A549 (cell line): ENCODE results near the gene DHRS4L2. TPM values are rescaled to one million over a fixed set of nuclear protein-coding genes. Genes with fewer than 3 reads are reported as not detected.
"Not testable (repeated sequence)": the region's sequence is repeated elsewhere in the genome, so short reads cannot be mapped to it uniquely, and the experiment has no call there.

Experiments
- ATAC-seq, 2 experiments: fragments of 200-7000 bp in 1 of 2; fragments of >200 bp in 1 of 2; cut with Nextera tagmentation in 1 of 2; cut with Tn5 transposase in 1 of 2; 3 replicates each; pipeline versions ENCODE4 v1.8.0 to v1.9.1; 2018 to 2020; ENCODE audit warnings: mild to moderate bottlenecking in 1 of 2, moderate library complexity in 1 of 2
- CTCF ChIA-PET: fragments of 300-600 bp; sonication (Branson Sonifier 250); formaldehyde crosslinking; extraction: SDS; loops from one replicate; lab custom pipeline; 2021; ENCODE audit warnings: antibody characterized with exemption, inconsistent platforms; lab: Yijun Ruan, JAX
- POLR2A ChIA-PET: fragments of 350-600 bp; formaldehyde crosslinking; extraction: SDS; loops from one replicate; lab custom pipeline; 2021; ENCODE audit warnings: antibody characterized with exemption, inconsistent platforms; lab: Yijun Ruan, JAX
- DNase-seq, 2 experiments: peaks; one replicate each; pipeline versions ENCODE4 v3.0.0 to v3.0.0-alpha.2; 2011 to 2016; ENCODE audit warnings: low read depth in 1 of 2, low spot score in 1 of 2
- FAIRE-seq: peaks from 2 replicates; lab custom pipeline; 2011; peaks lifted over from hg19 to GRCh38; lab: Jason Lieb, UNC
- H3K27ac ChIP-seq, 2 experiments: fragments of >200 bp; sonication (Bioruptor Twin); formaldehyde crosslinking; 3 replicates each; pipeline ENCODE4 v1.5.1; 2016 to 2017
- H3K4me1 ChIP-seq: fragments of >200 bp; sonication (Bioruptor Twin); formaldehyde crosslinking; 3 replicates; pipeline ENCODE4 v1.6.1; 2016
- H3K4me2 ChIP-seq: fragments of >200 bp; sonication (Bioruptor Twin); formaldehyde crosslinking; 3 replicates; pipeline ENCODE4 v1.6.1; 2016
- H3K4me3 ChIP-seq: fragments of >200 bp; sonication (Bioruptor Twin); formaldehyde crosslinking; 3 replicates; pipeline ENCODE4 v1.5.1; 2016
- H3K9me3 ChIP-seq: fragments of >200 bp; sonication (Bioruptor Twin); formaldehyde crosslinking; 3 replicates; pipeline ENCODE4 v1.6.1; 2016
- BHLHE40 ChIP-seq: IDR thresholded peaks from 2 replicates; pipeline ENCODE4 v1.6.1; 2012; ENCODE audit warnings: low read depth, low read length, inconsistent platforms
- CHD4 ChIP-seq: fragments of 200-600 bp; sonication (generic); IDR thresholded peaks from 2 replicates; pipeline ENCODE4 v1.6.1; 2016; ENCODE audit warnings: antibody characterized with exemption, mild to moderate bottlenecking, borderline replicate concordance
- EHMT2 ChIP-seq: fragments of 200-600 bp; sonication (generic); IDR thresholded peaks from 2 replicates; pipeline ENCODE4 v1.6.1; 2016; ENCODE audit warnings: antibody characterized with exemption, low read depth, mild to moderate bottlenecking, moderate library complexity
- HOXB5 ChIP-seq: fragments of 250-450 bp; sonication (Bioruptor Pico); IDR thresholded peaks from 2 replicates; pipeline ENCODE4 v1.5.0; 2020; ENCODE audit warnings: mild to moderate bottlenecking, moderate library complexity
- JUNB ChIP-seq: fragments of >200 bp; sonication (Bioruptor Twin); formaldehyde crosslinking; IDR thresholded peaks from 2 replicates; pipeline ENCODE4 v1.6.1; 2016
- NFE2L2 ChIP-seq: fragments of 150-350 bp; conservative IDR thresholded peaks from 2 replicates; pipeline ENCODE4 v1.6.1; 2014; ENCODE audit warnings: low read length
- PBX3 ChIP-seq: IDR thresholded peaks from 2 replicates; pipeline ENCODE4 v1.6.1; 2012
- POLR2A ChIP-seq: IDR thresholded peaks from 2 replicates; pipeline ENCODE4 v1.6.1; 2012; ENCODE audit warnings: mild to moderate bottlenecking, low read length
- POLR2AphosphoS2 ChIP-seq: conservative IDR thresholded peaks from 2 replicates; pipeline ENCODE4 v1.6.1; 2012; ENCODE audit warnings: low read length, improper control_type of control experiment, inconsistent platforms
- REST ChIP-seq: fragments of 200-600 bp; sonication (generic); IDR thresholded peaks from 2 replicates; pipeline ENCODE4 v1.6.1; 2016; ENCODE audit warnings: antibody characterized with exemption, mild to moderate bottlenecking, moderate library complexity
- RNF2 ChIP-seq: fragments of 200-600 bp; sonication (generic); IDR thresholded peaks from 2 replicates; pipeline ENCODE4 v1.6.1; 2016; ENCODE audit warnings: low read depth, mild to moderate bottlenecking, antibody characterized with exemption, moderate library complexity, borderline replicate concordance
- SMC3 ChIP-seq: fragments of >200 bp; sonication (Bioruptor Twin); formaldehyde crosslinking; IDR thresholded peaks from 3 replicates; pipeline ENCODE4 v1.6.1; 2018; ENCODE audit warnings: inconsistent platforms
- TP53 ChIP-seq: fragments of 250-450 bp; sonication (Bioruptor Pico); IDR thresholded peaks from 2 replicates; pipeline ENCODE4 v1.5.0; 2021; ENCODE audit warnings: mild to moderate bottlenecking, moderate library complexity
- WGBS: methylation state at CpG from one replicate; pipeline ENCODE4 v1.1.6; 2017; ENCODE audit errors: missing lambda C conversion rate; 5-methylcytosine and 5-hydroxymethylcytosine counted together
- polyA minus RNA-seq: library from RNA; depleted of rRNA, polyadenylated mRNA; stranded (reverse); fragments of >200 nt; gene quantifications from 2 replicates; pipeline ENCODE4 v1.2.3, GENCODE V29; 2011; rRNA and poly(A)+ RNA removed
- polyA plus RNA-seq, 4 experiments: library from polyadenylated mRNA; depleted of rRNA in 3 of 4; stranded (reverse); fragments of >200 nt; fragmentation: RNase III in 1 of 4; extraction: RNeasy Plus Mini Kit Qiagen cat#74134 plus additional on column Dnase treatment in 1 of 4; gene quantifications; 2 replicates in 3 of 4; 3 replicates in 1 of 4; pipeline ENCODE4 v1.2.3, GENCODE V29; 2011 to 2017
- TF ChIP-seq, protein P1 (sequence below): IDR thresholded peaks from 2 replicates; pipeline ENCODE4 v1.6.1; 2012; ENCODE audit warnings: low read depth, borderline replicate concordance
- TF ChIP-seq, protein P2 (sequence below): IDR thresholded peaks from 2 replicates; pipeline ENCODE4 v1.6.1; 2012
- TF ChIP-seq, protein P3 (sequence below): fragments of 250-450 bp; sonication (Bioruptor Pico); IDR thresholded peaks from 2 replicates; pipeline ENCODE4 v1.5.0; 2020; ENCODE audit warnings: low read depth, mild to moderate bottlenecking, moderate library complexity

DHRS4L2 gene
- 18.8 and 23.4 TPM in 2 replicates for polyA plus RNA-seq (2011; rRNA removed)
- 29.7 and 29.8 TPM in 2 replicates for polyA plus RNA-seq (2012; cell fraction: cytosol; rRNA removed)
- polyA plus RNA-seq (2012; cell fraction: nucleus; rRNA removed) = 19.9 and 20.5 TPM in 2 replicates
- 25.6 to 28.1 TPM (median 27.0 TPM) in 3 replicates for polyA plus RNA-seq (2017; fragmentation: RNase III; extraction: RNeasy Plus Mini Kit Qiagen cat#74134 plus additional on column Dnase treatment)
- 19.1 and 19.4 TPM in 2 replicates for polyA minus RNA-seq

GRCh38 chr14:23988607-23989363 is at the start of gene DHRS4L2:
TSS of gene DHRS4L2 (plus strand) at chr14:23988929. CDS start at chr14:23988948, 19 bp downstream.
- WGBS = 30% methylated on average over 25 of the region's 40 CpGs
- FAIRE-seq, H3K9me3 ChIP-seq: not testable (repeated sequence)
- peak; percentile 94 to 98 for ATAC-seq
- H3K4me1 ChIP-seq = peaks cover 41% of the 10 kb centered on the region
- TF ChIP-seq, protein P1, sequence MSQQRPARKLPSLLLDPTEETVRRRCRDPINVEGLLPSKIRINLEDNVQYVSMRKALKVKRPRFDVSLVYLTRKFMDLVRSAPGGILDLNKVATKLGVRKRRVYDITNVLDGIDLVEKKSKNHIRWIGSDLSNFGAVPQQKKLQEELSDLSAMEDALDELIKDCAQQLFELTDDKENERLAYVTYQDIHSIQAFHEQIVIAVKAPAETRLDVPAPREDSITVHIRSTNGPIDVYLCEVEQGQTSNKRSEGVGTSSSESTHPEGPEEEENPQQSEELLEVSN = 0 out of 2 replicates have a peak, but pooled peaks have one; percentile 47
- peak; percentile 47; the same call in 1 of the 2 replicates for TF ChIP-seq POLR2A
- TF ChIP-seq, protein P2, sequence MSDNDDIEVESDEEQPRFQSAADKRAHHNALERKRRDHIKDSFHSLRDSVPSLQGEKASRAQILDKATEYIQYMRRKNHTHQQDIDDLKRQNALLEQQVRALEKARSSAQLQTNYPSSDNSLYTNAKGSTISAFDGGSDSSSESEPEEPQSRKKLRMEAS = 0 out of 2 replicates have a peak, but pooled peaks have one; percentile 27
- CTCF ChIA-PET = interaction anchor here (0.6 to 1.2 kb wide), 3 partner anchors 26 to 227 kb away, joined by 3 to 6 read pairs (median 3); no protein-coding TSS in a partner anchor
- peak within 1 kb of the TSS; percentile 48 for H3K4me3 ChIP-seq
- POLR2A ChIA-PET = interaction anchor here (0.9 kb wide), 1 partner anchor 127 kb away, joined by 3 read pairs; no protein-coding TSS in a partner anchor
- peak; percentile 30 to 70 for DNase-seq
- H3K4me2 ChIP-seq = peak within 1 kb of the TSS; percentile 93
- H3K27ac ChIP-seq = peak within 1 kb of the TSS; percentile 71 to 87

GRCh38 chr14:23939607-23940326 is 49.0 kb upstream of the DHRS4L2 start:
- WGBS = 44% methylated on average over 3 of the region's 3 CpGs
- CTCF ChIA-PET = interaction anchor here (1.5 kb wide), 1 partner anchor 15 kb away, joined by 4 read pairs; no protein-coding TSS in a partner anchor

More at GRCh38 chr14:23939607-23940326, 49.0 kb upstream of the DHRS4L2 start:
- H3K9me3 ChIP-seq = no peaks in the 10 kb centered on the region
- H3K4me1 ChIP-seq = no peaks in the 10 kb centered on the region
- H3K4me3 ChIP-seq = no peak overlapping the region
- no peak for TF ChIP-seq BHLHE40
- no peak for TF ChIP-seq PBX3
- no peak for TF ChIP-seq POLR2AphosphoS2
- TF ChIP-seq TP53 (CRISPR knock-in tag) = no peak
- no peak for TF ChIP-seq EHMT2
- TF ChIP-seq RNF2 = no peak
- TF ChIP-seq NFE2L2 = no peak
- no peak for TF ChIP-seq CHD4
- TF ChIP-seq REST = no peak
- TF ChIP-seq, protein P3, sequence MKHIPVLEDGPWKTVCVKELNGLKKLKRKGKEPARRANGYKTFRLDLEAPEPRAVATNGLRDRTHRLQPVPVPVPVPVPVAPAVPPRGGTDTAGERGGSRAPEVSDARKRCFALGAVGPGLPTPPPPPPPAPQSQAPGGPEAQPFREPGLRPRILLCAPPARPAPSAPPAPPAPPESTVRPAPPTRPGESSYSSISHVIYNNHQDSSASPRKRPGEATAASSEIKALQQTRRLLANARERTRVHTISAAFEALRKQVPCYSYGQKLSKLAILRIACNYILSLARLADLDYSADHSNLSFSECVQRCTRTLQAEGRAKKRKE = no peak
- no peak for TF ChIP-seq JUNB
- TF ChIP-seq SMC3 = no peak
- no peak for TF ChIP-seq HOXB5
- no peak overlapping the region for H3K27ac ChIP-seq
- no peak overlapping the region for H3K4me2 ChIP-seq
- DNase-seq = no peak
- ATAC-seq = no peak
- POLR2A ChIA-PET = no interaction called here
- FAIRE-seq = no peak
